MM.1S (cell line): ENCODE measurements around the gene CHN2.

ENCODE experiments used
- CTCF ChIP-seq: fragments of 300-600 bp; sonication (generic); IDR thresholded peaks from 2 replicates; pipeline ENCODE4 v1.5.1; 2016; ENCODE audit warnings: antibody characterized with exemption, low read length, mixed read lengths
- EZH2 ChIP-seq: fragments of 300-600 bp; sonication (generic); optimal IDR thresholded peaks from 2 replicates; pipeline ENCODE3; 2017; ENCODE audit warnings: low read depth, mild to moderate bottlenecking, antibody characterized with exemption, low read length, mixed read lengths
- EZH2phosphoT487 ChIP-seq: fragments of 300-600 bp; sonication (generic); IDR thresholded peaks from 2 replicates; pipeline ENCODE4 v1.6.1; 2018; ENCODE audit warnings: antibody characterized with exemption, low read length

- TF ChIP-seq CTCF (no peak), EZH2phosphoT487 (no peak), EZH2 (no peak)
Measured at GRCh38 chr7:29478226-29478625, 283.7 kb downstream of the CHN2 start.
